ENCODE data around the gene IFITM2. TPM values are rescaled to one million over a fixed set of nuclear protein-coding genes. Genes with fewer than 3 reads are reported as not detected.
"Not testable (repeated sequence)": the region's sequence is repeated elsewhere in the genome, so short reads cannot be mapped to it uniquely, and the experiment has no call there.

IFITM2 gene
- total RNA-seq, 1 donor from 2014 or later: 112 TPM

- H3K27ac Mint-ChIP-seq: peak overlapping the region; percentile 89
These were observed 7.5 kb downstream of the IFITM2 start for GRCh38 chr11:315051-315481.

GRCh38 chr11:315516-315994 is 7.9 kb downstream of the IFITM2 start:
- H3K27ac Mint-ChIP-seq: no peak overlapping the region
- DNase-seq (no peak), ATAC-seq (ENCODE audit: low read depth) (no peak)
- peak overlapping the region; percentile 81 for H3K4me3 Mint-ChIP-seq
- H3K36me3 Mint-ChIP-seq (ENCODE audit: low read depth): no peaks in the 10 kb centered on the region
- no peaks in the 10 kb centered on the region for H3K9me3 Mint-ChIP-seq
- no peak for TF ChIP-seq CTCF (IDR thresholded peaks at IDR 0.05)
- CTCF ChIA-PET: interaction anchor here (1.2 to 3.1 kb wide), 2 partner anchors 9 to 65 kb away, joined by 4 to 27 read pairs; partner anchors contain the start of gene IFITM2
- H3K4me1 Mint-ChIP-seq: peaks cover 61% of the 10 kb centered on the region
- intact Hi-C loops (cut with micrococcal nuclease): loop anchor here (2.0 kb wide), 1 partner anchor 37 kb away; no protein-coding TSS in a partner anchor
- POLR2A ChIA-PET: interaction anchor here (0.7 to 2.3 kb wide), 4 partner anchors 40 to 133 kb away, joined by 3 to 12 read pairs (median 4); partner anchors contain the start of genes BET1L and RIC8A
- H3K27me3 Mint-ChIP-seq: no peaks in the 10 kb centered on the region

More at GRCh38 chr11:315051-315481, 7.5 kb downstream of the IFITM2 start:
- H3K9me3 Mint-ChIP-seq: no peaks in the 10 kb centered on the region
- H3K36me3 Mint-ChIP-seq (ENCODE audit: low read depth): no peaks in the 10 kb centered on the region
- peaks cover 56% of the 10 kb centered on the region for H3K4me1 Mint-ChIP-seq
- POLR2A ChIA-PET: interaction anchor here (0.7 to 2.3 kb wide), 4 partner anchors 40 to 133 kb away, joined by 3 to 12 read pairs (median 4); partner anchors contain the start of genes BET1L and RIC8A
- no peaks in the 10 kb centered on the region for H3K27me3 Mint-ChIP-seq
- CTCF ChIA-PET: interaction anchor here (1.2 to 3.1 kb wide), 2 partner anchors 8 to 64 kb away, joined by 4 to 27 read pairs; partner anchors contain the start of gene IFITM2
- H3K4me3 Mint-ChIP-seq: peak overlapping the region; percentile 81
- DNase-seq (no peak), ATAC-seq (ENCODE audit: low read depth) (no peak)
- no peak for TF ChIP-seq CTCF (IDR thresholded peaks at IDR 0.05)
- intact Hi-C loops (cut with micrococcal nuclease): loop anchor here (2.0 kb wide), 1 partner anchor 38 kb away; no protein-coding TSS in a partner anchor

GRCh38 chr11:316031-316701 is 8.6 kb downstream of the IFITM2 start:
- ChIA-PET CTCF (interaction anchor here (1.5 to 3.1 kb wide), 3 partner anchors 10 to 65 kb away, joined by 3 to 27 read pairs (median 6); partner anchors contain the start of gene IFITM2), POLR2A (interaction anchor here (0.6 to 2.3 kb wide), 11 partner anchors 9 to 132 kb away, joined by 3 to 22 read pairs (median 5); partner anchors contain the start of genes BET1L, IFITM2 and RIC8A)
- Mint-ChIP-seq H3K36me3 (ENCODE audit: low read depth) (no peaks in the 10 kb centered on the region), H3K4me3 (no peak overlapping the region), H3K4me1 (peaks cover 65% of the 10 kb centered on the region), H3K27me3 (no peaks in the 10 kb centered on the region), H3K9me3 (no peaks in the 10 kb centered on the region), H3K27ac (peak overlapping the region; percentile 68)
- DNase-seq (peak; percentile 15), ATAC-seq (ENCODE audit: low read depth) (no peak)
- TF ChIP-seq CTCF (IDR thresholded peaks at IDR 0.05): no peak
- intact Hi-C loops (cut with micrococcal nuclease): no loop called here

GRCh38 chr11:316891-317301 is 9.3 kb downstream of the IFITM2 start:
- Mint-ChIP-seq H3K9me3 (no peaks in the 10 kb centered on the region), H3K27me3 (no peaks in the 10 kb centered on the region), H3K27ac (peak overlapping the region; percentile 68), H3K36me3 (ENCODE audit: low read depth) (no peaks in the 10 kb centered on the region), H3K4me1 (peaks cover 62% of the 10 kb centered on the region), H3K4me3 (peak overlapping the region; percentile 58)
- intact Hi-C loops (cut with micrococcal nuclease): loop anchor here (1.0 kb wide), 1 partner anchor 8 kb away; no protein-coding TSS in a partner anchor
- POLR2A ChIA-PET: interaction anchor here (0.6 to 2.3 kb wide), 12 partner anchors 8 to 131 kb away, joined by 3 to 22 read pairs (median 4); partner anchors contain the start of genes BET1L, IFITM2, PSMD13 and RIC8A
- no peak for DNase-seq
- CTCF ChIA-PET: interaction anchor here (1.0 to 3.1 kb wide), 4 partner anchors 8 to 66 kb away, joined by 3 to 27 read pairs (median 6); partner anchors contain the start of gene IFITM2
- ATAC-seq (ENCODE audit: low read depth): no peak
- no peak for TF ChIP-seq CTCF (IDR thresholded peaks at IDR 0.05)

- not testable (repeated sequence) for ATAC-seq (ENCODE audit: low read depth); DNase-seq; H3K27me3 Mint-ChIP-seq; H3K9me3 Mint-ChIP-seq; H3K36me3 Mint-ChIP-seq (ENCODE audit: low read depth)
- intact Hi-C loops (cut with micrococcal nuclease): loop anchor here (1.0 kb wide), 1 partner anchor 9 kb away; no protein-coding TSS in a partner anchor
- Mint-ChIP-seq H3K27ac (peak overlapping the region; percentile 68), H3K4me3 (peak overlapping the region; percentile 58), H3K4me1 (peaks cover 53% of the 10 kb centered on the region)
- ChIA-PET CTCF (interaction anchor here (1.0 to 3.1 kb wide), 4 partner anchors 9 to 67 kb away, joined by 3 to 27 read pairs (median 6); partner anchors contain the start of gene IFITM2), POLR2A (interaction anchor here (0.5 to 2.3 kb wide), 10 partner anchors 9 to 130 kb away, joined by 3 to 22 read pairs (median 4); partner anchors contain the start of genes BET1L, IFITM2, PSMD13 and RIC8A)
These were observed 10.2 kb downstream of the IFITM2 start for GRCh38 chr11:317668-318404.

- CTCF ChIA-PET: interaction anchor here (3.1 kb wide), 1 partner anchor 12 kb away, joined by 27 read pairs; the partner anchor contains the start of gene IFITM2
- POLR2A ChIA-PET: interaction anchor here (1.3 to 2.3 kb wide), 3 partner anchors 10 to 37 kb away, joined by 3 to 22 read pairs (median 12); partner anchors contain the start of gene IFITM2
- DNase-seq; H3K27ac Mint-ChIP-seq; H3K27me3 Mint-ChIP-seq; intact Hi-C loops (cut with micrococcal nuclease); H3K36me3 Mint-ChIP-seq (ENCODE audit: low read depth); H3K9me3 Mint-ChIP-seq; H3K4me3 Mint-ChIP-seq: not testable (repeated sequence)
- peaks cover 46% of the 10 kb centered on the region for H3K4me1 Mint-ChIP-seq
- ATAC-seq (ENCODE audit: low read depth): peak; percentile 83
These were observed 10.9 kb downstream of the IFITM2 start for GRCh38 chr11:318405-319120.

Measured in activated B cell treated with CpG ODN at 0.5 μM for 24 hours (primary cell).